GM19324 (cell line): ENCODE data around the gene TANGO2.

ENCODE experiments used
- ATAC-seq: cut with Tn5 transposase; IDR thresholded peaks from one replicate; pipeline ENCODE4 v1.9.1; 2021; ENCODE audit warnings: mild to moderate bottlenecking, moderate library complexity; ENCODE audit not compliant: unreplicated experiment, low FRiP score

TANGO2 gene

GRCh38 chr22:20096574-20097420, 75.9 kb downstream of the TANGO2 start:
- ATAC-seq: no peak

DNA sequence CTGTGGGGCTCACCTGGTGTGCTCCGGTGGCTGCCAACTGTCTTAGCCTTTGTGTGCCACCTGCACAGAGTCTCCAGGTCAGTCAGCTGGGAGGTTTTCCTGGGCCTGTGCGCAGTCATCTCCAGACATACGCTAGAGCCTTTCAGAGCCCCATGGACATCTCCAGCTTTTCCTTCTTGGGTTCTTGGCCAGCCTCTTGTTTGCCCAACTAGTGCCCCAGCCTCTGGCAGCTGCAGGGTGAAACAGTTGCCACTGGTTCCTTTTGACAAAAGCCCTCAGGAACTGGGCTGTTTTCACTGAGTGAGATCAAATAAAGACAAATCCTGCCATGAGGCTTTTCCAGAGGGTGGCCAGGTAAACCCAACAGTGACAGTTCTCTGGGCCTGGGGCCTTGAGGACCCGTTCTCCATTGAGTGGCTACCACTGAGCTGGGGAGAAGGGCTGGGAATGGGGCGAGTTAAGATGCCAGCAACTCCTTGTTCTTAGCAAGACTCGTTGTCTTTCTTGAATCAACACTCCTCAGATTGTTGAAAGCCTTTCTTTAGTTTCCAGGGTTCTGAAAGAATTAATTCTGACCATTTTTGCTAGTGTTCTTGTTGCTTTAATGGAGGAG, 78.3 kb downstream of the TANGO2 start:
- no peak for ATAC-seq

- no peak for ATAC-seq
Measured at GRCh38 chr22:20101638-20102037, 80.7 kb downstream of the TANGO2 start.

DNA sequence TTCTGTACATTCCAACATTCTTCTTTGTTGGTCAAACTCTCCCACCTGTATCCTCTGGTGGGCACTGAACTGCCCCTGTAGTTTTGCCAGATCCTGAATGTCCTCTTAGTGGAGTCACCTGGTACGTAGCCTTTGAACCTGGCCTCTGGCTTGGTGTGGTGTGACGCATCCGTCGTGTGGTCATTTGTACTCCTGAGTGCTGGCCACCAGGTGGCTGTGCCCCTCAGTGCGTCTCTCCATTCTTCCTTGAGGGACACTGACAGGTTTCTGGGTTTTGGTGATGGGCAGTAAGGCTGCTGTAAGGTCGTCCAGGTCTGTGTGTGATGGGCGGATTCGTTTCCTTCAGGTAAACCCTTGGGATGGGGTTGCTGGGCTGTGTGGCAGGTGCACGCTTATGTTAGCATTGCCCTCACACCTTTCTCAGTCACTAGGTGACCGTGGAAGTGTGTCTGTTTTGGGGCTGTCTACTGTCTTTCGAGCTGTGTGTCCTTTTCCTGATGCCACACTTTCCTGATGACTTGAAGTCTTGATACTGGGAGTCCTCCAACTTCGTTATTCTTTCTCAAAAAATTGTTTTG, 81.4 kb downstream of the TANGO2 start:
- no peak for ATAC-seq

- no peak for ATAC-seq
Measured at GRCh38 chr22:20105456-20106204, 84.7 kb downstream of the TANGO2 start.

- no peak for ATAC-seq
Measured at GRCh38 chr22:20106205-20106848, 85.4 kb downstream of the TANGO2 start.

GRCh38 chr22:20106849-20107237, 85.9 kb downstream of the TANGO2 start:
- ATAC-seq: no peak

- no peak for ATAC-seq
Measured at GRCh38 chr22:20107471-20107901, 86.6 kb downstream of the TANGO2 start.

DNA sequence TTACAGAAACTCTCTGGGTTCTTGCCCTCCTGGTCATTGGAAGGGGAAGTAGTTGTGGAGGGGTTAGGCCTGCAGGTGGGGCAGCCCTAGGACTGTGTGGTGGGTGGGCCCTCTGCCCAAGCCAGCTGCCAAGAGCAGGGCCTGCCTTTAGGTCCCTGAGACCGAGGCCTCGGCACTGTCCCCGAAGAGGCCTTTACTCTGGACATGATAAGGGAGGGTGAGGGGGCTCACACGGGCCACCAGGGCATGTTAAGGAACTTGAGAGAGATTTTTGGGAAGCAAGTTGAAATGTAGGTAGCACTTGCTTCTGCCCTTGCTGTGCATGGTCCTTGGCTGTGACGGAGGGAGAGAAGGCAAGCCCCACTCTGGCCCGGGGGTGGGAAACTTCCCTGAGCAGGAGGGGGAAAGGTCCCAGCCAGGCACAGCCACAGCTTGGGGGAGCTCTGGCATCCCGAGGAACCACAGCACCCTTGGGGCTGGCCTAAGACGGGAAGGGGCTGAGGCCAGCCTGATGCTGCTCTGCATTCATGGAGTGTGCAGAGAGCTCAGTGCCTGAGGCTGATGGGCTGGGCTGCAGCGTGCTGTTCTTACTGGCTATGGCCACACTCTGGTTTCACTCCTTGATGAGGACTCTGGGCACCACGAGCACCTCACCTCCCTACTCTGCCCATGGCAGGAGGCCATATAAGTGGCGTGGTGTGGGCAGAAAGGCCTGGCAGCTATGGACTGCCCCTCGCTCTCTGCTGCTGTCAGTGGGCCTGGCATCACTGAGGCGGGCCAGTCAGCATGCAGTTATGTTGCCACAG, 87.2 kb downstream of the TANGO2 start:
- ATAC-seq: no peak

DNA sequence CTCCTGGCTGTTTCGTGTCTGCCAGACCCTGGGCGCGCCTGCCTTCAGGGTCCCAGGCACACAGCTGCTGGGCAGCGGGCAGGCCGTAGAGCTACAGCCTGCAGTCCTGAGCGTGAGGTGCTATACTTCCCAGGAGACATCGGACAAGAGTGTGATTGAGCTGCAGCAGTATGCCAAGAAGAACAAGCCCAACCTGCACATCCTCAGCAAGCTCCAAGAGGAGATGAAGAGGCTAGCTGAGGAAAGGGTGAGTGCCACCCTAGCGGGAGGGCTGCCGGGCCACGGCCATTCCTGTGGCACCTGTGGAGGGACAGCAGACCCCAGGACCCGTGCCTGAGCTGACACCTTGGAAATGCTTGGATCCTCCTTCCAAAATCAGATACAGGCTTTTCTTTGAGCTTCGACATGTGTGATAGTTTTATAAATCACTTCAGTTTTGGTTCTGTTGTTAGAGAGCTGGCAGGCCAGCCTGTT, 87.9 kb downstream of the TANGO2 start:
- no peak for ATAC-seq

DNA sequence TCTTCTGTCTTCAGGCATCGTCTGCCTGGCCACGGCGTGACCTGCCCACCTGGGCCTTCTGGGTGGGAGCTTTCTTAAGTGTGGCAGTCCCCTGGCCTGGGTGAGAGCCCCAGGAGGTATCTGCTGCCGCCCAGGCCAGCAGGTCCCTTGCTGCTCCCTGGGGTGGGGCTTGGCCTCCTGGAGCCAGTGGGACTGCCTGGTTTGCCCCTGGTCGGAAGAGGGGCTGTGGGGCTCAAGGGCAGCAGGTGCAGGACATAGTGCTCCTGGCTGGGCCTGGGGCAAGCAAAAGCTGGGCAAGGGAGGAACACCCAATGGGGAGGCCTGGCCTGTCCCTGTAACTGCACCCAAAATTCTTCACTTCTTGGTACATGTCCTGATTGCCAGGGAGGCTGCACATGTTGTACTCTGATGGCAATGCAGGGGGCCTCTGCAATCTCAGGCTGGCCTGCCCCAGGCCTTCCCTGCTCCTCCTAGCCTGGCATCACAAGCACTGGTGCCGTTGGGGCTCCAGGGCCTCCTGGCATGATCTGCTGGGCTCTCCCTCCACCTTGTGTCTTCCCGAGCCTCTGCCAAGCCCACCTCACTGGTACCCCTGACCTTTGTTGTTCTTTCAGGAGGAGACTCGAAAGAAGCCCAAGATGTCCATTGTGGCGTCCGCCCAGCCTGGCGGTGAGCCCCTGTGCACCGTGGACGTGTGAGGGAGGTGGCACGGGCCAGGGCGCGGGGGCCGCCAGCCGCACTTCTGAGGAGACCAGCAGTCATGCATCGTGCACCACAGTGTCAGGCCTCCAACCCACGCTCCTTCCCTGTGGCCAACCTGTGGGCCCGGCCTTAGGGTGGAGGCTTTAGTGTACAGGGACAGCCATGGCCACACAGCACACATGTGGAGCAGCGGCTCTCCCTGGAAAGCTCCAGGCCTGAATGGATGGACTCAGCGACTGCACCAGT, 88.8 kb downstream of the TANGO2 start:
- no peak for ATAC-seq

DNA sequence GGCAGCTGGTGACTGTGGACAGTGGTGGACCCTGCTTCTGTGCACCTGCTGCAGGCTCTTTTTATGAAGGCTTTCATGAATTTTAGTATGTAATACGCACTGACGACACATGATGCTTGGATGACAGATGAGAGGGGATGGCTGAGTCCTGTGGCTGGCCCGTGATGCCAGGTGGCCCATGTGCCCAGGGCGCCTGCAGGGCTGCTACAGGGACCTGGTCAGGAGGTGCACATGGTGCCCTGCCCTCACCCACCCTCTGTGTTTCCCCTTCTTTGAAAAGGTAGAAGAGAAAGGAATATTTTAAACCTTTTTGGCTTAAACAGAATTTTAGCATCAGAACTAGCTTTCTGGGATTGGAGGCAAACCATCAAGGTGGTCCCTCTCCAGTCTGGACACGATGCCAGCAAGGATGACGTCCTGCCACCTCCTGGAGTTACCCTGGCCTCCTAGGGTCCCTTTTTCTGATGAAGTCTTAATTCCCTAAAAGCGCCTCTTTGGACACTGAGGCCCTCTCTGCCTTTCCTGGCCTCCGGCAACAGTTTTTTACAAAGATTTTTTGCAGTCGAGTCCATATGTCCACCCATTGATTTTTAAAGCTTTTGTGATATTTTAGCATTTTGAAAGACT, 89.6 kb downstream of the TANGO2 start:
- ATAC-seq: no peak

- no peak for ATAC-seq
Measured at GRCh38 chr22:20111045-20111688, 90.3 kb downstream of the TANGO2 start.

GRCh38 chr22:20111689-20112622, 91.0 kb downstream of the TANGO2 start:
- no peak for ATAC-seq

DNA sequence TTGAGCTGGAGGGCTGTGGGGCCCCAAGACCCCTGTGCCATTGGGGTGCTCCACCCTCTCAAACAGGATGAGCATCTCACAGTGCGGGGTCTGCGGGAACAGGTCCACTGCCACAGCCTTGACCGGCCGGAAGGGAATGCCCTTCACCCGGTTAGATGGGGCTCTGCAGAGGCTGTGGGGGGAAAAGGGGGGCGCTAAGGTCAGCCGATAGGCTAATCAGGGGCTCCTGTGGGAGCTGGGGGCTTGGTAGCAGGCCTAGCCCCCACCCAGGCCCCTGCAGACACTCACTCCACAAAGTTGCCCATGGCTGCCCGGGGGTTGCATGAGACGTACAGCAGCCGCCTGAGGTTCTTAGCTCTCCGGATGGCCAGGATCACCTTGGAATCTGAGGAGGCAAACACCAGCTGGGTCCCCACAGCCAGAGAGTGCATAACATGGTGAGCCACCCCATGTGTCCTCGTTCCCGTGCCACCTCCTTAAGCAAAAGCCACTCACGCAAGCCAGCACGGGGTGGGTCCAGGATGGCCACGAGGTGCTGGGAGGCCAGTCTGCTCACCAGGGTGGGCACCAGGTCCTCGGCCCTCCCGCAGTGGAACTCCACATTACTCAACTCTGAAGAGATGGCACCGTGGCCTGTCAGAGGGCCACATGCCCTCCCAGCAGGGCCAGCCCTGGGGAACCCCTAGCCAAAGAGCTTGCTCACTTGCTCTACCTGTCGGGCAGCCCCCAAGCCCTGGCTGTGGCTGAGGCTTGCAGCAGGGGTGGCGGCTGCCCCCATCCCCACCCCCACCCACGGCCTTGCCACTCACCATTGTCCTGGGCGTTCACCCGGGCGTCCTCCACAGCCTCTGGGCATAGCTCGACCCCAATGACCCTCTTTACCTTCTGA, 92.0 kb downstream of the TANGO2 start:
- ATAC-seq: no peak
